Endothelial cell of umbilical vein (primary cell): ENCODE data around the gene CASP9. TPM values are rescaled to one million over a fixed set of nuclear protein-coding genes. Genes with fewer than 3 reads are reported as not detected.

Experiments used
- BruUV-seq: library from RNA; stranded (reverse); fragments of 400-500 nt; replicated peaks from 2 replicates; lab custom pipeline; 2021; lab: Mats Ljungman, UMichigan
- CTCF ChIA-PET: fragments of 300-600, 350-600 bp; sonication (Branson Sonifier 250); formaldehyde crosslinking; loops from one replicate; lab custom pipeline; 2021; ENCODE audit warnings: antibody characterized with exemption, inconsistent platforms; lab: Charles Lee
- POLR2A ChIA-PET: fragments of 300-600, 350-600 bp; sonication (Branson Sonifier 250); formaldehyde crosslinking; loops from one replicate; lab custom pipeline; 2021; ENCODE audit warnings: antibody characterized with exemption, inconsistent platforms; lab: Charles Lee
- DNase-seq: peaks from one replicate; pipeline ENCODE4 v3.0.0-alpha.2; 2011; ENCODE audit warnings: low read depth, low spot score
- FAIRE-seq: peaks from 2 replicates; lab custom pipeline; 2011; peaks lifted over from hg19 to GRCh38; lab: Jason Lieb, UNC
- H2AFZ ChIP-seq: 2 replicates; pipeline ENCODE4 v1.6.0; 2012; ENCODE audit warnings: low read depth, low read length, control low read depth, inconsistent platforms
- H3K27ac ChIP-seq: 2 replicates; pipeline ENCODE4 v1.5.1; 2011; ENCODE audit warnings: low read depth, mild to moderate bottlenecking, control low read depth, low read length, moderate library complexity; ENCODE audit not compliant: insufficient read depth
- H3K27me3 ChIP-seq, 2 experiments: 2 replicates each; pipeline versions ENCODE4 v1.6.0 to v1.6.1; 2011; ENCODE audit warnings: low read length in 2 of 2, mixed read lengths in 1 of 2; ENCODE audit not compliant: control insufficient read depth in 2 of 2, insufficient read depth in 2 of 2
- H3K36me3 ChIP-seq, 2 experiments: 2 replicates in 1 of 2; 3 replicates in 1 of 2; pipeline ENCODE4 v1.5.1; 2011; ENCODE audit warnings: low read length in 2 of 2, mild to moderate bottlenecking in 1 of 2, moderate library complexity in 1 of 2; ENCODE audit not compliant: control insufficient read depth in 2 of 2, insufficient read depth in 2 of 2; ENCODE audit errors: extremely low read depth in 1 of 2
- H3K4me1 ChIP-seq: 3 replicates; pipeline ENCODE4 v1.5.1; 2011; ENCODE audit warnings: mild to moderate bottlenecking, low read length; ENCODE audit not compliant: control insufficient read depth, insufficient read depth; ENCODE audit errors: extremely low read depth
- H3K4me2 ChIP-seq: 2 replicates; pipeline ENCODE4 v1.6.1; 2011; ENCODE audit warnings: low read length, control low read depth, mixed read lengths; ENCODE audit not compliant: insufficient read depth
- H3K4me3 ChIP-seq, 3 experiments: fragments of 200-600 bp in 1 of 3; sonication (generic), shearing (Covaris generic) in 1 of 3; replicated peaks in 1 of 3; 2 replicates each; pipeline ENCODE4 v1.5.1; 2011 to 2016; ENCODE audit warnings: control low read depth in 3 of 3, low read length in 3 of 3, mild to moderate bottlenecking in 2 of 3, inconsistent platforms in 1 of 3, low read depth in 1 of 3, moderate library complexity in 1 of 3; ENCODE audit not compliant: insufficient read depth in 1 of 3
- H3K79me2 ChIP-seq: 2 replicates; pipeline ENCODE4 v1.6.0; 2012; ENCODE audit warnings: low read length, inconsistent platforms; ENCODE audit not compliant: control insufficient read depth, insufficient read depth
- H3K9ac ChIP-seq: replicated peaks from 2 replicates; pipeline ENCODE3; 2011; ENCODE audit warnings: low read length, control low read depth; ENCODE audit not compliant: insufficient read depth; ENCODE audit errors: extremely low read depth
- H3K9me1 ChIP-seq: replicated peaks from 3 replicates; pipeline ENCODE4 v1.6.0; 2011; ENCODE audit warnings: mild to moderate bottlenecking, low read length; ENCODE audit not compliant: control insufficient read depth, insufficient read depth; ENCODE audit errors: extremely low read depth
- H3K9me3 ChIP-seq: replicated peaks from 2 replicates; pipeline ENCODE4 v1.5.1; 2012; ENCODE audit warnings: low read length, inconsistent platforms; ENCODE audit not compliant: control insufficient read depth, insufficient read depth
- H4K20me1 ChIP-seq: replicated peaks from 2 replicates; pipeline ENCODE3; 2011; ENCODE audit warnings: mild to moderate bottlenecking, low read length; ENCODE audit not compliant: control insufficient read depth, insufficient read depth; ENCODE audit errors: extremely low read depth
- EZH2 ChIP-seq: IDR thresholded peaks from 2 replicates; pipeline ENCODE4 v1.6.1; 2012; ENCODE audit warnings: borderline replicate concordance, low read depth, mild to moderate bottlenecking, moderate library complexity, low read length, inconsistent platforms; ENCODE audit not compliant: severe bottlenecking
- FOS ChIP-seq: IDR thresholded peaks from 2 replicates; pipeline ENCODE4 v1.6.1; 2011; ENCODE audit warnings: mild to moderate bottlenecking, low read length, moderate library complexity, borderline replicate concordance; ENCODE audit not compliant: insufficient read depth
- GATA2 ChIP-seq: IDR thresholded peaks from 2 replicates; pipeline ENCODE4 v1.7.0; 2011; ENCODE audit warnings: low read depth, mild to moderate bottlenecking, moderate library complexity, mixed read lengths, low read length; ENCODE audit not compliant: insufficient read length, insufficient read depth
- JUN ChIP-seq: IDR thresholded peaks from 2 replicates; pipeline ENCODE4 v1.6.1; 2011; ENCODE audit warnings: borderline replicate concordance, low read depth; ENCODE audit not compliant: insufficient read length, insufficient read depth
- MYC ChIP-seq: IDR thresholded peaks from one replicate; pipeline ENCODE4 v1.6.1; 2011; ENCODE audit warnings: mild to moderate bottlenecking, low read depth, low read length
- POLR2A ChIP-seq: IDR thresholded peaks from 2 replicates; pipeline ENCODE4 v1.6.1; 2012; ENCODE audit warnings: low read depth, mild to moderate bottlenecking, control low read depth, low read length
- POLR2AphosphoS5 ChIP-seq: IDR thresholded peaks from 2 replicates; pipeline ENCODE4 v1.6.1; 2012; ENCODE audit warnings: low read depth, mild to moderate bottlenecking, control low read depth, low read length, moderate library complexity; ENCODE audit not compliant: insufficient read depth
- dilution Hi-C: fragments of 300-500 bp; cut with MboI; formaldehyde crosslinking; loops from one replicate; pipeline ENCODE4 v1.15.0; 2019; ENCODE audit warnings: low sequenced_read_pairs; ENCODE audit not compliant: extremely low pct_ligation_motif_present
- intact Hi-C: fragments of 100-400 bp; cut with micrococcal nuclease; formaldehyde crosslinking; loops from one replicate; pipeline ENCODE4 v1.10.0; 2022
- polyA plus RNA-seq, 4 experiments: library from polyadenylated mRNA; depleted of rRNA in 3 of 4; stranded (reverse) in 3 of 4; unstranded in 1 of 4; fragments of >200 nt; gene quantifications; 2 replicates each; pipeline versions ENCODE4 v1.2.1 to v1.2.3, GENCODE V29; 2011 to 2012; ENCODE audit warnings: missing spikeins in 1 of 4
- total RNA-seq: library from RNA; stranded (reverse); gene quantifications from 2 replicates; pipeline ENCODE4 v1.2.3, GENCODE V29; 2021
- TF ChIP-seq, protein P1 (sequence below), 2 donors: IDR thresholded peaks; 1 replicate in 1 of 2; 2 replicates in 1 of 2; pipeline ENCODE4 v1.5.1; 2011; ENCODE audit warnings: low read length in 2 of 2, mild to moderate bottlenecking in 2 of 2, moderate library complexity in 2 of 2, control low read depth in 1 of 2, inconsistent platforms in 1 of 2, low read depth in 1 of 2; ENCODE audit not compliant: insufficient read depth in 1 of 2; ENCODE audit errors: extremely low read depth in 1 of 2
- TF ChIP-seq, protein P2 (sequence below): IDR thresholded peaks from 2 replicates; pipeline ENCODE4 v1.6.1; 2011; ENCODE audit not compliant: insufficient read depth, insufficient read length

CASP9 gene
- total and polyA plus RNA-seq, 2 donors (not counting 3 experiments of a cell fraction or from before 2014, with no cell fraction given) = 10.5 to 14.1 TPM

DNA sequence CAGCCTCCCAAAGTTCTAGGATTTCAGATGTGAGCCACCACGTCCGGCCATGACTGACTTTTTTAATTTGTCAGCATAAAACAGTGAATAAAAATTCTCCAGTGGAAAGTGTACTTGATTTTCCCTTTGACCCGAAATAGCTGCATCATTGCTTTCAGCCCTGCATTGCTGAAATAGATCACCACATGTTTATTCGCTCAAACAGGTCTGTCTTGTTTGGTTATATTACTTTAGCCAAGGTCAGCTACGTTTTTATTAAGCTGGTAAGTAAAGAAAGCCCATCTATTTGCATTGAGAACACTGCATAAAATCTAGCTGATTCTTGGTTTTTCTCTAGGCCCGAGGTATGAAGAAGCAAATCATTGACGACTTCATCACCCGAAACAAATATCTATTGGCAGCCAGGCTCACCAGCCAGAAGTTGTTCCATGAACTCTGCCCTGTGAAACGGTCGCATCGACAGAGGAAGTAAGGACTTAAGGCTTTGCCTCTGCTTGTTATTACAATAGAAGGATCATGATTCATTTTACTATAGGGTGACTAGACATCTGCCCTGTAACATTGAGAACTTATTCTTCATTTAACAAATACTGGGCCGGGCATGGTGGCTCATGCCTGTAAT, 35.3 kb upstream of the CASP9 start:
- no TSS peak for BruUV-seq
- no peaks in the 10 kb centered on the region for H4K20me1 ChIP-seq
- no peak overlapping the region for H2AFZ ChIP-seq
- intact Hi-C loops (no loop called here), dilution Hi-C loops (no loop called here)
- CTCF ChIA-PET = no interaction called here
- POLR2A ChIA-PET = no interaction called here
- H3K36me3 ChIP-seq = peaks cover 0 to 15% of the 10 kb centered on the region in 2 experiments
- no peaks in the 10 kb centered on the region for H3K4me1 ChIP-seq
- no peak overlapping the region for H3K9ac ChIP-seq
- H3K9me3 ChIP-seq = no peaks in the 10 kb centered on the region
- no peak overlapping the region for H3K4me3 ChIP-seq
- FAIRE-seq (no peak), DNase-seq (no peak)
- TF ChIP-seq FOS (no peak), POLR2A (no peak), MYC (no peak), JUN (no peak), GATA2 (no peak), POLR2AphosphoS5 (no peak), EZH2 (no peak)
- TF ChIP-seq, protein P1, sequence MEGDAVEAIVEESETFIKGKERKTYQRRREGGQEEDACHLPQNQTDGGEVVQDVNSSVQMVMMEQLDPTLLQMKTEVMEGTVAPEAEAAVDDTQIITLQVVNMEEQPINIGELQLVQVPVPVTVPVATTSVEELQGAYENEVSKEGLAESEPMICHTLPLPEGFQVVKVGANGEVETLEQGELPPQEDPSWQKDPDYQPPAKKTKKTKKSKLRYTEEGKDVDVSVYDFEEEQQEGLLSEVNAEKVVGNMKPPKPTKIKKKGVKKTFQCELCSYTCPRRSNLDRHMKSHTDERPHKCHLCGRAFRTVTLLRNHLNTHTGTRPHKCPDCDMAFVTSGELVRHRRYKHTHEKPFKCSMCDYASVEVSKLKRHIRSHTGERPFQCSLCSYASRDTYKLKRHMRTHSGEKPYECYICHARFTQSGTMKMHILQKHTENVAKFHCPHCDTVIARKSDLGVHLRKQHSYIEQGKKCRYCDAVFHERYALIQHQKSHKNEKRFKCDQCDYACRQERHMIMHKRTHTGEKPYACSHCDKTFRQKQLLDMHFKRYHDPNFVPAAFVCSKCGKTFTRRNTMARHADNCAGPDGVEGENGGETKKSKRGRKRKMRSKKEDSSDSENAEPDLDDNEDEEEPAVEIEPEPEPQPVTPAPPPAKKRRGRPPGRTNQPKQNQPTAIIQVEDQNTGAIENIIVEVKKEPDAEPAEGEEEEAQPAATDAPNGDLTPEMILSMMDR (IDR thresholded peaks at IDR 0.05; ENCODE audit: extremely low read depth in 1 of 2, insufficient read depth in 1 of 2, low read depth in 1 of 2, low read length in 2 of 2) = no peak
- TF ChIP-seq, protein P2, sequence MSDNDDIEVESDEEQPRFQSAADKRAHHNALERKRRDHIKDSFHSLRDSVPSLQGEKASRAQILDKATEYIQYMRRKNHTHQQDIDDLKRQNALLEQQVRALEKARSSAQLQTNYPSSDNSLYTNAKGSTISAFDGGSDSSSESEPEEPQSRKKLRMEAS = no peak
- H3K27me3 ChIP-seq = no peaks in the 10 kb centered on the region
- H3K79me2 ChIP-seq = no peaks in the 10 kb centered on the region
- no peak overlapping the region for H3K27ac ChIP-seq
- no peak overlapping the region for H3K4me2 ChIP-seq
- no peaks in the 10 kb centered on the region for H3K9me1 ChIP-seq
